ENCODE results near the gene GRK7.

- TF ChIP-seq POLR2A (IDR thresholded peaks at IDR 0.05; ENCODE audit: low read length), result no peak
- TF ChIP-seq GATA1 (IDR thresholded peaks at IDR 0.05; ENCODE audit: low read depth, low read length), result no peak
Measured at GRCh38 chr3:141789281-141789680, 26.1 kb downstream of the GRK7 start.

Measured in erythroblast (primary cell).